Measurements from ENCODE around the gene NHS.

NHS gene

DNA sequence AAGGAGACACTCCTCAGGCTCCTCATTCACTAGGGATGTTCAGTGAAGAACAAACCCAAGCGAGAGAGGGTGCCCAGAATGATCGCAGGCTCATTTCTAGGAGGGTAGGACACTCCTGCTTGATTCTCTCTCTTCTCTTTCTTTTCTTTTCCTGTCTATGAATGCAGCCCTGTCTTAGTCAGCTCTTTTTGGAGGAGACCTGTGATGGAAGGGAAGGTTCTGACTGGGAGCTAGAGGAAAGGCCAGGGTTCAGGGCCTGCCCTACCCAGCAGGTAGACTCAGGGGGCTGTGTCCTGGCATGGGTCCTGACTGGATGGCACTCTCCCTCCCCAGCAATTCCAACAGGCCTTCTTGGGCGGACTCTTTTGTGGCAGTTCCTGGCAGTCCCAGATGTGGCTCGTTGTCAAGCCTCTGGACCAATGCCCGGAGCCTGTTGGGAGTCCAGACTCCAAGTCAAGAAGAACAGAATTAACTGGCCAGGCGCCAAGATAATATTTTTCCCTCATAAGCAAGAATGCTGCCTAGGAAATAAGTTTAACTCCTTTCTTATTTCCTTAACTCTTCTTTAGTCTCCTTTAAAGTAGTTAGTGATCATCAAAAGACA lies 222.9 kb downstream of the NHS start:
- no peaks in the 10 kb centered on the region for H3K79me2 ChIP-seq (ENCODE audit: insufficient read depth, low read length)
- TF ChIP-seq, protein P1, sequence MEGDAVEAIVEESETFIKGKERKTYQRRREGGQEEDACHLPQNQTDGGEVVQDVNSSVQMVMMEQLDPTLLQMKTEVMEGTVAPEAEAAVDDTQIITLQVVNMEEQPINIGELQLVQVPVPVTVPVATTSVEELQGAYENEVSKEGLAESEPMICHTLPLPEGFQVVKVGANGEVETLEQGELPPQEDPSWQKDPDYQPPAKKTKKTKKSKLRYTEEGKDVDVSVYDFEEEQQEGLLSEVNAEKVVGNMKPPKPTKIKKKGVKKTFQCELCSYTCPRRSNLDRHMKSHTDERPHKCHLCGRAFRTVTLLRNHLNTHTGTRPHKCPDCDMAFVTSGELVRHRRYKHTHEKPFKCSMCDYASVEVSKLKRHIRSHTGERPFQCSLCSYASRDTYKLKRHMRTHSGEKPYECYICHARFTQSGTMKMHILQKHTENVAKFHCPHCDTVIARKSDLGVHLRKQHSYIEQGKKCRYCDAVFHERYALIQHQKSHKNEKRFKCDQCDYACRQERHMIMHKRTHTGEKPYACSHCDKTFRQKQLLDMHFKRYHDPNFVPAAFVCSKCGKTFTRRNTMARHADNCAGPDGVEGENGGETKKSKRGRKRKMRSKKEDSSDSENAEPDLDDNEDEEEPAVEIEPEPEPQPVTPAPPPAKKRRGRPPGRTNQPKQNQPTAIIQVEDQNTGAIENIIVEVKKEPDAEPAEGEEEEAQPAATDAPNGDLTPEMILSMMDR (IDR thresholded peaks at IDR 0.05; ENCODE audit: low read length) = no peak
- TF ChIP-seq EZH2 (IDR thresholded peaks at IDR 0.05; ENCODE audit: borderline replicate concordance, low read length) = no peak
- H3K9ac ChIP-seq (ENCODE audit: low read length) = no peak overlapping the region
- H4K20me1 ChIP-seq (ENCODE audit: insufficient read depth, low read length) = no peaks in the 10 kb centered on the region
- H3K9me3 ChIP-seq (ENCODE audit: low read length) = no peaks in the 10 kb centered on the region
- no peaks in the 10 kb centered on the region for H3K9me2 ChIP-seq (ENCODE audit: low read depth, low read length)
- H3K4me1 ChIP-seq (ENCODE audit: insufficient read depth, low read length, severe bottlenecking) = no peaks in the 10 kb centered on the region
- H3K4me3 ChIP-seq (ENCODE audit: low read depth, low read length, poor library complexity, severe bottlenecking) = no peak overlapping the region
- no peak overlapping the region for H2AFZ ChIP-seq (ENCODE audit: low read length)
- no peak overlapping the region for H3K4me2 ChIP-seq (ENCODE audit: low read length)
- H3K27me3 ChIP-seq (ENCODE audit: insufficient read depth, low read length) = no peaks in the 10 kb centered on the region
- H3F3A ChIP-seq (ENCODE audit: insufficient read depth, low read length) = no peaks in the 10 kb centered on the region
- no peaks in the 10 kb centered on the region for H3K36me3 ChIP-seq (ENCODE audit: insufficient read depth, low read length)
- no peak overlapping the region for H3K27ac ChIP-seq (ENCODE audit: low read depth, low read length, poor library complexity, severe bottlenecking)

- H3F3A ChIP-seq (ENCODE audit: insufficient read depth, low read length) = no peaks in the 10 kb centered on the region
- H3K9me2 ChIP-seq (ENCODE audit: low read depth, low read length) = no peaks in the 10 kb centered on the region
- no peaks in the 10 kb centered on the region for H3K27me3 ChIP-seq (ENCODE audit: insufficient read depth, low read length)
- no peak overlapping the region for H3K9ac ChIP-seq (ENCODE audit: low read length)
- H3K27ac ChIP-seq (ENCODE audit: low read depth, low read length, poor library complexity, severe bottlenecking) = no peak overlapping the region
- H3K4me2 ChIP-seq (ENCODE audit: low read length) = no peak overlapping the region
- no peaks in the 10 kb centered on the region for H3K9me3 ChIP-seq (ENCODE audit: low read length)
- no peak overlapping the region for H3K4me3 ChIP-seq (ENCODE audit: low read depth, low read length, poor library complexity, severe bottlenecking)
- TF ChIP-seq EZH2 (IDR thresholded peaks at IDR 0.05; ENCODE audit: borderline replicate concordance, low read length) = no peak
- TF ChIP-seq, protein P1 (IDR thresholded peaks at IDR 0.05; ENCODE audit: low read length) = no peak
- H4K20me1 ChIP-seq (ENCODE audit: insufficient read depth, low read length) = no peaks in the 10 kb centered on the region
- H3K4me1 ChIP-seq (ENCODE audit: insufficient read depth, low read length, severe bottlenecking) = no peaks in the 10 kb centered on the region
- H2AFZ ChIP-seq (ENCODE audit: low read length) = no peak overlapping the region
- H3K36me3 ChIP-seq (ENCODE audit: insufficient read depth, low read length) = no peaks in the 10 kb centered on the region
- H3K79me2 ChIP-seq (ENCODE audit: insufficient read depth, low read length) = no peaks in the 10 kb centered on the region
These were observed 226.6 kb downstream of the NHS start for GRCh38 chrX:17601441-17602200.

DNA sequence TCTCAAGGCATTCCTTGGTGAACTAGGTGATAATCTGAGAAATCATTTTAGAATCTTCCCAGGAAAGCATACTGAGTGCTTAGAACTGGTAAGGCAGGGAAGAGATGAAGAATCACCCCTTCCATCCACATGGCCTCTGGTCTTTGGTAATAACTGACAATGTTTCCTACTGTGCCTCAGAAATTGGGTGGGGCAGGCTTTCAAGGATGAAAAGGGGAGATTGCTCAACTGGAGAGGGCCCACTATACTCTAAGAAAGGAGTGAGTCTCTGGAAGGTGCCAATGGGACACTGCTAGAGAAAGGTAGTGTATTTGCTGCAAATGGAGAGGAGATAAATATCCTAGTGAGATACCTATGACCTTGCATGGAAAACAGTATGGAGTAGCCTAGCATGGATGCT lies 227.2 kb downstream of the NHS start:
- no peak overlapping the region for H3K4me3 ChIP-seq (ENCODE audit: low read depth, low read length, poor library complexity, severe bottlenecking)
- no peak for TF ChIP-seq EZH2 (IDR thresholded peaks at IDR 0.05; ENCODE audit: borderline replicate concordance, low read length)
- TF ChIP-seq, protein P1 (IDR thresholded peaks at IDR 0.05; ENCODE audit: low read length) = no peak

More for the DNA sequence above, 227.2 kb downstream of the NHS start:
- Histone ChIP-seq H4K20me1 (ENCODE audit: insufficient read depth, low read length) (no peaks in the 10 kb centered on the region), H3K4me1 (ENCODE audit: insufficient read depth, low read length, severe bottlenecking) (no peaks in the 10 kb centered on the region), H3F3A (ENCODE audit: insufficient read depth, low read length) (no peaks in the 10 kb centered on the region), H3K36me3 (ENCODE audit: insufficient read depth, low read length) (no peaks in the 10 kb centered on the region), H2AFZ (ENCODE audit: low read length) (no peak overlapping the region), H3K9me3 (ENCODE audit: low read length) (no peaks in the 10 kb centered on the region), H3K9ac (ENCODE audit: low read length) (no peak overlapping the region), H3K9me2 (ENCODE audit: low read depth, low read length) (no peaks in the 10 kb centered on the region), H3K4me2 (ENCODE audit: low read length) (no peak overlapping the region), H3K79me2 (ENCODE audit: insufficient read depth, low read length) (no peaks in the 10 kb centered on the region), H3K27ac (ENCODE audit: low read depth, low read length, poor library complexity, severe bottlenecking) (no peak overlapping the region), H3K27me3 (ENCODE audit: insufficient read depth, low read length) (no peaks in the 10 kb centered on the region)

Measured in OCI-LY1 (cell line).